DND-41 (cell line): Measurements from ENCODE around the gene CAPG.

ENCODE experiments used
- ATAC-seq: fragments of 200-7000 bp; cut with Tn5 transposase; 3 replicates; pipeline ENCODE4 v1.9.1; 2021; ENCODE audit warnings: low read depth; ENCODE audit not compliant: insufficient read depth
- DNase-seq: peaks from one replicate; pipeline ENCODE4 v3.0.0-alpha.2; 2020
- H2AFZ ChIP-seq: 2 replicates; pipeline ENCODE4 v1.6.0; 2012; ENCODE audit warnings: low read depth, low read length
- H3K27ac ChIP-seq: 2 replicates; pipeline ENCODE4 v1.5.1; 2012; ENCODE audit warnings: low read length, inconsistent platforms
- H3K27me3 ChIP-seq: fragments of 200-600 bp; sonication (generic); 2 replicates; pipeline ENCODE4 v1.6.0; 2012; ENCODE audit warnings: low read length, mild to moderate bottlenecking, inconsistent platforms; ENCODE audit not compliant: insufficient read depth, poor library complexity
- H3K36me3 ChIP-seq: 2 replicates; pipeline ENCODE4 v1.5.1; 2012; ENCODE audit warnings: low read length, inconsistent platforms; ENCODE audit not compliant: insufficient read depth
- H3K4me1 ChIP-seq: 2 replicates; pipeline ENCODE4 v1.5.1; 2012; ENCODE audit warnings: mild to moderate bottlenecking, low read length; ENCODE audit not compliant: insufficient read depth
- H3K4me2 ChIP-seq: 2 replicates; pipeline ENCODE4 v1.6.0; 2012; ENCODE audit warnings: mild to moderate bottlenecking, moderate library complexity, low read length, inconsistent platforms; ENCODE audit not compliant: insufficient read depth
- H3K4me3 ChIP-seq, 2 experiments: fragments of 200-600 bp in 1 of 2; shearing (Covaris generic) in 1 of 2; 2 replicates each; pipeline ENCODE4 v1.5.1; 2012 to 2016; ENCODE audit warnings: inconsistent platforms in 2 of 2, low read length in 2 of 2, mild to moderate bottlenecking in 2 of 2, low read depth in 1 of 2, moderate library complexity in 1 of 2
- H3K79me2 ChIP-seq: 2 replicates; pipeline ENCODE4 v1.6.0; 2012; ENCODE audit warnings: low read length, inconsistent platforms; ENCODE audit not compliant: insufficient read depth
- H3K9ac ChIP-seq: 2 replicates; pipeline ENCODE4 v1.6.0; 2012; ENCODE audit warnings: low read depth, mild to moderate bottlenecking, inconsistent platforms, low read length, moderate library complexity
- H3K9me3 ChIP-seq: 2 replicates; pipeline ENCODE4 v1.5.1; 2012; ENCODE audit warnings: low read length, moderate library complexity, mild to moderate bottlenecking, inconsistent platforms; ENCODE audit not compliant: insufficient read depth, severe bottlenecking
- H4K20me1 ChIP-seq: 2 replicates; pipeline ENCODE4 v1.6.0; 2012; ENCODE audit warnings: low read length; ENCODE audit not compliant: insufficient read depth
- CTCF ChIP-seq: IDR thresholded peaks from 2 replicates; pipeline ENCODE4 v1.5.1; 2012; ENCODE audit warnings: borderline replicate concordance, low read length, moderate library complexity, mild to moderate bottlenecking; ENCODE audit not compliant: poor library complexity, severe bottlenecking; ENCODE audit errors: extremely low read depth
- EZH2 ChIP-seq: IDR thresholded peaks from 3 replicates; pipeline ENCODE4 v1.6.1; 2012; ENCODE audit warnings: borderline replicate concordance, low read depth, mild to moderate bottlenecking, moderate library complexity, low read length, inconsistent platforms; ENCODE audit not compliant: severe bottlenecking

The CAPG gene

DNA sequence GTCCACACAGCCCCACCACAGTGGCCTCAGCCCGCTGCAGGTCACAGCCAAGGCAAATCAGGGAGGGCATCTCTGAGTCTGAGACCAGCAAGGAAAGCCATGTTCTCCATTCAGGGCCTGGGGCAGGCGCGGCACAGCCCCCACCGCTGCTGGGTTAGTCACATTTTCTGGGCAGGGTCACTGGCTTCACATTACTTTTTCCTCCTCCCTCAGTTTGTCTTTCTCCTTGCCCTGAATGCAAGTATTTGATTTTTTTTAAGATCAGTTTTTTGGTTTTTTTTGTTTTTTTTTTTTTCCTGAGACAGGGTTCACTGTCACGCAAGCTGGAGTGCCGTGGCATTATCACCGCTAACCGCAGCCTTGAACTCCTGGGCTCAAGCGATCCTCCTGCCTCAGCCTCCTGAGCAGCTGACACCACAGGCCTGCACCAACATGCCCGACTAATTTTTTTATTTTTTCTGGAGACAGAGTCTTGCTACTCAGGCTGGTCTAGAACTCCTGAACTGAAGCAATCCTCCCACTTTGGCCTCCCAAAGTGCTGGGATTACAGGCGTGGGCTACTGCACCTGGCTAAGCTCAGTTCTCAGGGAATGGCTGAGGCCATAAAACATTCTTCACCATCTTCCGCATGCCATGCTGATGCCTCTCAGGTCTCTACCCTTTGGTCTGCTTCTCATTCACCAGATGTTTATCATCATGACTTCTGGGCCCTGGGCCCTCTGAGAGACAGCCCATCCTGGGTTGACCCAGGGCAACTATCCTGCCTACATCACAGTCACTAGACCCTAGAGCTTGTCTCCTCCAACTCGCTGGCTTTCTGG lies 628 bp upstream of the CAPG start:
- H3K4me3 ChIP-seq = peak overlapping the region in 1 of 2 experiments; percentile 58; a peak in 2 of 4 replicates
- H4K20me1 ChIP-seq = no peaks in the 10 kb centered on the region
- DNase-seq = peak; percentile 64
- TF ChIP-seq EZH2 = no peak
- TF ChIP-seq CTCF = no peak
- ATAC-seq = no peak
- peak overlapping the region; percentile 59 for H3K9ac ChIP-seq
- peaks cover 82% of the 10 kb centered on the region for H3K4me1 ChIP-seq
- H3K79me2 ChIP-seq = peaks cover 74% of the 10 kb centered on the region
- H2AFZ ChIP-seq = 0 out of 2 replicates have a peak overlapping the region, but pooled peaks have one; percentile 18
- no peaks in the 10 kb centered on the region; the same call in 1 of the 2 replicates for H3K36me3 ChIP-seq
- peak overlapping the region; percentile 96 for H3K27ac ChIP-seq
- H3K9me3 ChIP-seq = no peaks in the 10 kb centered on the region
- H3K27me3 ChIP-seq = no peaks in the 10 kb centered on the region
- peak overlapping the region; percentile 66 for H3K4me2 ChIP-seq

DNA sequence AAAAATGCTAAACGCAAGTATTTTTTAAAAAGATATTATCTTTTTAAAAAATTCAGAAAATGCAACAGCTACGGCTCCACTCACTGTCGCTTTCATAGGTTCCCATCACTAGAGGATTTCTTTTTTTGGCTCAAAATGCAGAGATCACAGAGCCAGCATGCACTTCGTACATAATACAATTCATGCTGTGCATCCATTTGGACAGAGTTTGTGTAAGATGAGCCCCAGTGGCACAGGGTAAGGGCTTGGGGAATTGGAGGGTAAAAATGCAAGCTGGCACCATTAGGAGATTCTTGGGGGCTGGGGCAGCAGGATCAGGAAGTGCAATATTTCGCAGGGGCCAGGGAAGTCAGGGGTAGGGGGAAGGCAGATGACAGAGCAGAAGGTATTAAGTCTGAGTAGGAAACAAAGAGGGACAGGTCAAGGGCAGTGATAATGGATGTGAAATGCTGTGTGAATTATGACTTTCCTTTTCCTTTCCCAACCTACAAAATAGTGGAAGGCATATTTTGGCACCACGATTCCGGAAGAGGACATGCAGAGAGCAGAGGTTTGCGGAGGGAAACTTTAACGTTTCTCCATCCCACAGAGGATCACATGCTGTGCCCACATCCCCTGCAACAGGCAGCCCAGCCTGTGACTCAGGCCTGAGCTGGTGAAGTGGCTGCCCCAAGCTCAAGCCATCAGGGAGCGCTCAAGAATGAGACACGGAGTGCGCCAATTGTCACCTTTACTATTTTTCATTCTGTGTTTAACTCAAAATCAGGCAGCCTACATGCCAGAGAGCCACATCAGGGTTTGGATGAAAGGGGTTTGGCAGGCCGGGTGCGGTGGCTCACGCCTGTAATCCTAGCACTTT lies 4.7 kb downstream of the CAPG start:
- H2AFZ ChIP-seq = peak overlapping the region; percentile 68
- H3K36me3 ChIP-seq = peaks cover 18% of the 10 kb centered on the region
- peaks cover 66% of the 10 kb centered on the region for H3K4me1 ChIP-seq
- H3K9me3 ChIP-seq = peaks cover 2% of the 10 kb centered on the region
- peaks cover 65% of the 10 kb centered on the region for H3K79me2 ChIP-seq
- H3K4me3 ChIP-seq = peak overlapping the region in 1 of 2 experiments; percentile 46; a peak in 3 of 4 replicates
- peak overlapping the region; percentile 59 for H3K9ac ChIP-seq
- no peaks in the 10 kb centered on the region for H4K20me1 ChIP-seq
- peak overlapping the region; percentile 96 for H3K27ac ChIP-seq
- H3K4me2 ChIP-seq = peak overlapping the region; percentile 61
- no peaks in the 10 kb centered on the region for H3K27me3 ChIP-seq
- ATAC-seq (peak; percentile 77), DNase-seq (peak; percentile 92)
- TF ChIP-seq EZH2 (no peak), CTCF (peak; percentile 72)

- no peaks in the 10 kb centered on the region for H3K27me3 ChIP-seq
- H3K36me3 ChIP-seq = peaks cover 52% of the 10 kb centered on the region
- ATAC-seq (no peak), DNase-seq (no peak)
- peaks cover 30% of the 10 kb centered on the region for H3K4me1 ChIP-seq
- peaks cover 45% of the 10 kb centered on the region for H3K79me2 ChIP-seq
- peaks cover 2% of the 10 kb centered on the region for H3K9me3 ChIP-seq
- TF ChIP-seq CTCF = no peak
- no peak for TF ChIP-seq EZH2
- H3K27ac ChIP-seq = peak overlapping the region; percentile 59
- no peaks in the 10 kb centered on the region for H4K20me1 ChIP-seq
- no peak overlapping the region for H3K4me2 ChIP-seq
- no peak overlapping the region for H3K9ac ChIP-seq
- no peak overlapping the region for H3K4me3 ChIP-seq
- no peak overlapping the region for H2AFZ ChIP-seq
Observed at GRCh38 chr2:85401844-85402243, 8.3 kb downstream of the CAPG start.
